Central memory CD4-positive, alpha-beta T cell (primary cell): ENCODE measurements around the gene KCNAB1.

Experiments
- DNase-seq: peaks from one replicate; pipeline ENCODE4 v3.0.0; 2022

KCNAB1 gene

DNA sequence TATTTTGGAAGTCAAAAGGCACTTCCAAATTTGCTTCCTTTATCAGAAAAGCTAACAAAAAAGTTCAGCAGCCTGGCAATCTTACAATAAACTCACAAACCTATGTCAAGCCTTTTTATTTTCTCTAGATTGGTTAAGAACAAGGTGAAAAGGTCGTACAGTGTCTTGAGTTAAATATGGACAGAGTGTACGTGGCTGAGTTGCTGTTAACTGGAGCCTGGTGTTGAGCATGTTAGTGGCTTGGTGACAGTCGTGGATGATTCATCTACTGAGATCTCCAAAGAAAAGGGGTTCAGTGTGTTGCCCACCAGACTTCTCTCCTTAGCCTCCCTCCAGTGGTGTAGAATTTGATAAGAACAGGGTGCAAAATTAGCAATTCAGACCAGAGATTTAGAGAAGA lies 344.8 kb downstream of the KCNAB1 start:
- no peak for DNase-seq

- DNase-seq: no peak
Measured at GRCh38 chr3:156469456-156469855, 349.1 kb downstream of the KCNAB1 start.

- no peak for DNase-seq
Measured at GRCh38 chr3:156471431-156471830, 351.1 kb downstream of the KCNAB1 start.

DNA sequence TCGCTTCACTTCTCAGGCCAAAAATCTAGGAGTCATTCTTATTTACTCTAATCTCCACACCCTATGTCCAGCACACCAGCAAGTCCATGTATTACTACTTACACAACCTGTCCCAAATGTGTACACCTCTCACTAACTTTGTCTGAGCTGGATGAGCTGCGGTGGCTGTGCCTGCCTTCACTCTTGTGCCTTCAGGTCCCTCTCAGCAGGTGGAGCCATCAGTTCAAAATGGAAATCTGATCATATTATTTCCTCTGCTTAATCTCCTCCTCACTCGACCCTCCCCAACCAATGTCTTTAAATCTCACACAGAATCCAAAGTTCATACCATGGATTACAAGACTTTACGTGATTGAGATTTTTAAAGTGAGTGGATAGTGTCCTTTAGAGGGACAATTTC lies 351.8 kb downstream of the KCNAB1 start:
- no peak for DNase-seq

DNA sequence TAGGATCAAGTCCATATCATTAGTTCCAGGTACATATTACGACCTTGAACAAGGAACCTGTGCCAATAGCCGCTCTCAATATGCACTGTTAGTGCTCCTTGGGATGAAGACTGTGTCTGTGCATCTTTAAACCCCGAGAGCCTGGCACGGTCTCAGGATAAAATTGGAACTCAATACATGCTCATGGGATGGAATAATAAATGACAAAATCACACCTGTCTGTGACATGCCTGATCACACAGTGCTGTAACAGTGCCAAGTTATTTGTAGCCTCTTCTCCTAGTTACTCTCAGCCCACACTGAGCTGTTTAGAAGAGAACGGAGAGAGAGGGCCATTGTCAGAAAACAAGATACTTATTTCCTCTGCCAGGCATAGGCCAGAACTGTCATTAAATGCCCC lies 352.3 kb downstream of the KCNAB1 start:
- DNase-seq: no peak

DNA sequence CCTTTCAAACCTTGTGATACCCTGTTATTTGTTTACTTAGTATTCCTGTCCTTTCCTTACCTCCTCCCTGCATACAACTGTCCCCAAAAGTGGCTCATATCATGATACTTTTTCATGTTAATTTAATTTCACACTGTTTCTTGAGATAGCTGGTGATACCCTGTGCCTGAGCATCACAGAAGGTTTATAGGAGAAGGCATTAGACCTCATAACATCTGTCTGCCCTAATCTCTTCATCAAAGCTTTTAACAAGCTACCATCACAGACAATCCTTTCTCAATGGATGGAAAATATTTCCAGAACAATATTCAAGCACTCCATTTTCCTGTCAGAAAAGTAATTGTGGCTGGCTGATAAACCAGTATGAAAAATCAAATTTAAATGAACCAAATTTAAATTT lies 353.0 kb downstream of the KCNAB1 start:
- DNase-seq: no peak

DNA sequence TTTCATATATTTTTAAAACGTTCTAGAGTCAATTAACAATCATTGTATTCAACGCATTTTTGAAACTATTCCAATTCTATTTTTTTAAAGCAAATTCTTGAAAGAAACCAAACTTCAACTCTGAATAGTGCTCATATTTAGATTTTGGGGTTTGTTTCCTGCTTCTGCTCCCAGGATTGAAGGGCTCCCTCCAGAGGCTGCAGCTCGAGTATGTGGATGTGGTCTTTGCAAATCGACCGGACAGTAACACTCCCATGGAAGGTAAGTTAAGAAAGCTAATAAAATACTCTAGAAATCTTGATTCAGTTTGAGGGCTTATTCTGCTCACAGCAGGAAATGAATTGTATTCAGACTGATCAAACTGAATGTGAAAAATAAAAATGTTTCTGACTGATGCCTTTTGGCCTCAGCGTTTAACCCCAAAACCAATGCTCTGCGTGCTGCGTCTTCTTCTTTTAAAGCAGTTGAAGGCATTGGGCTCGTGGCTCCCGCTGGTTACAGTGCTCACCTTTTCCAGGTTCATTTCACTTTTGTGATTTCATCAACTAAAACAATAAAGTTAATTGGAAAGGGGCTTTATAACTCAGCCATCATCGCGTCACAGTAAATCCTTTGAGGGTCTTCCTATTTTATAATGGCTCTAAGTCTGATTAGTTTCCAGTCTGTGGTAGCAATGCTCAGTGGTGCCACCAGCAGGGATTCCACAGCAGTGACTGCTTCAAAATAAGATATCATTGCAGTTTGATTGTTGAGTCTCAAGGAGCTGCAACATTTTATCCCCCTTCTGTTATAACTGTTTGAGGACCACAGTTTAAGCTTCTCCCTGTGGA lies 354.4 kb downstream of the KCNAB1 start:
- DNase-seq: no peak

GRCh38 chr3:156477323-156477722 lies 356.9 kb downstream of the KCNAB1 start:
- DNase-seq: no peak

DNA sequence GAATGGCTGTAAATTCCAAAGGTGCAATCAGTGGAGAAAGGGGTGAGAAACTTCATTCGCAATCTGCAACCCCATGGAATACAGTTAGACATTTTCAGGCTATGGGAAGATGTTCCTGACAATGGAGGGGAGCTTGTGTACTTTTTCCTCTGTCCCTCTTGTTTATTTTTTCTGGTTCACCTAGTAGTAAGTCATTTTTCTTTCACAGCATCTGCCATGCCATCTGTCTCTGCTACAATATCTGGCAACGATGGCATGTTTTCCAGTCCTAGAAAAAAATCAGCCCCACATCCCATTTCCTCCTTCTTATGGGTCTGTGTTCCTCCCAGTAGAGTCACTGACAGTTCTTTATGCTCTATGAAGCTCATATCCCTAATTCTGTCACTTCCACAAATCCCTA lies 358.5 kb downstream of the KCNAB1 start:
- no peak for DNase-seq

GRCh38 chr3:156479604-156480003 lies 359.2 kb downstream of the KCNAB1 start:
- no peak for DNase-seq

- no peak for DNase-seq
Measured at GRCh38 chr3:156480949-156481348, 360.6 kb downstream of the KCNAB1 start.

DNA sequence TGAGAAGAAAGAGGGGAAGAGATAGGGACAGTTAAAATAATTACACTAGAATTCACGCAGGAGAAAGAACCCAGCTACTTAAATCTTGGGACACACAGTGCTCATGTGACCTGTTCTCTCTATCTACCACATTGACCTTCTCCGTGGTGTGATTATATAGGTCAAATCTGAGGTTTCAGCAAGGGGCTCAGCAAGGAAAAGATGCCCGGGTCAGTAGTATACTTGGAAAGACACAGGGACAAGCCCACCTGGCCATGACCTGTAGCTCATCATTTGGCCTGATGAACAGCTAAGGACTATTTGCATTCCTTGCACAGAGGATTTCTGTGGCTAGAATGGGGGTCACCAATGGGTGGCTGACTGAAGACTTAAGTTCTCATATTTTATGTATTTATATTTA lies 362.6 kb downstream of the KCNAB1 start:
- no peak for DNase-seq

DNA sequence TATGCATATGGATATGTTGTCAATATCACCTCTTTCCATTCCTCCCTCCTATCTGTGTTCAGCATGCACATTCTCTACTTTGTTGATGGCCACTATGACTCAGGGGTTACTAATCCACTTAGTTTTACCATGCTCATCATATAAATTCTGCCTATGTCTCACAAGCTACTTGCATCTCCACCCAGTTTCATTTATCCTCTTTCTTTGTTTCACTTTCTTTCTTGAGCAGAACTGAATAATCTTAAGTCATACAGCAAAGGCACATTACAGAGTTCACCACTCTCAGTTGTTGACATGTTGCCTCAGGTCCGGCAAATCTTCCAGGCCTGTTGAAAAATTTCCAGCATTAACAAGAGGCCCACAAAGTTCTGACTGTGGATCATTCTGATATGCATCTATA lies 363.0 kb downstream of the KCNAB1 start:
- DNase-seq: peak; percentile 41

- DNase-seq: peak; percentile 62
Measured at GRCh38 chr3:156483961-156484787, 363.8 kb downstream of the KCNAB1 start.

DNA sequence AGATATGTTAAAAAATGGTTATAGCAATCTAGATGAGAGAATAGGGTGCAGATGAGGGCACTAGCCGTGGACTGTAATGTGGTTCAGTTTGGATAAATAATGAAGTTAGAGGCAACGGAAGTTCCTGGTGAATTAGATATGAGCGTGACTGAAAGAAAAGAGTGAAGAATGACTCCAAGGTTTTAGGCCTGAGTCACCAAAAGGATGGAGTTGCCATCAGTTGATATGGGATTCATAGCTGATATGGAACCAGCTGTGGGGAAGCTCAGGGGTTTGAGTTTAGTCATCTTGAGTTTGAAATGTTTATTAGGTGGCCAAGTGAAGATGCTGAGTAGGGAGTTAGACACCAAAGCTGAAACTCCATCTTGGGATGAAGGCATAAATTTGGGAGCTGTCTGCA lies 368.4 kb downstream of the KCNAB1 start:
- no peak for DNase-seq

GRCh38 chr3:156489462-156489911 lies 369.1 kb downstream of the KCNAB1 start:
- DNase-seq: no peak

DNA sequence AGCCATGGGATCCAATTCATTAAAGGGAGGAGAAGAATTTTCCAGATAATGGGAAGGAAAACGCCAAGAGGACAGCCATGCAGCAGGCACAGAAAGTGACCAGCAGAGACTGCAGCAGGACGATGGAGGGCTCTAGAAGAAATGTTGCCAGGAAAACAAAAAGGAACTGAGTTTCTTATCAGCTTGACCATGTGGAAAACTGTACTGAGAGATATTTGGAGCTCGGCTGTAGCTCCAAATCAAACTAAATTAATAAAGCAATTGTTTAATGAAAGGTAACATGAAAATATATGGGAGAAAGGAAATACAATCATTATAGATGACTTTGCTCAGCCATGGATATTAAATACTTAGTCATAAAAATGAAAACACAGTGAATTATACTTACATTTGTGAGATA lies 370.8 kb downstream of the KCNAB1 start:
- no peak for DNase-seq

GRCh38 chr3:156492801-156493261 lies 372.5 kb downstream of the KCNAB1 start:
- no peak for DNase-seq

- DNase-seq: no peak
Measured at GRCh38 chr3:156493887-156494286, 373.5 kb downstream of the KCNAB1 start.

DNA sequence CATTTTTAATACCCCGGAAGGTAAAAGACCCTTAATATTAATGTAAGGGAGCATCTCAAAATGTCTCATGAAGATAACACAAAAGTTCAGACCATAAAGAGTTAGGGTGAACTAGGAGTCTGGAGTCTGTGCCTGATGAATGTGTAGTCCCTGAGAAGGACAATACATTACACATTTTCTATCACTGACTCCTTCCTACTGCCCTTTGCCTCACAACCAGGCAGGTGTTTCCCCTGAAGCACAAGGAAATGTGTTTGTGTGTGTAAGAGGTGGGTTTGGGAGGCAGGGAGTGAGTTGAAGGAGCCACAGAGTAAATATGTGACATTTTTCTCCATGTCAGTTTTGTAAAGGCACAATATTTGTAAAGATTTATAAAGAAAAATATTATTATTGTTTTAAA lies 375.4 kb downstream of the KCNAB1 start:
- no peak for DNase-seq

DNA sequence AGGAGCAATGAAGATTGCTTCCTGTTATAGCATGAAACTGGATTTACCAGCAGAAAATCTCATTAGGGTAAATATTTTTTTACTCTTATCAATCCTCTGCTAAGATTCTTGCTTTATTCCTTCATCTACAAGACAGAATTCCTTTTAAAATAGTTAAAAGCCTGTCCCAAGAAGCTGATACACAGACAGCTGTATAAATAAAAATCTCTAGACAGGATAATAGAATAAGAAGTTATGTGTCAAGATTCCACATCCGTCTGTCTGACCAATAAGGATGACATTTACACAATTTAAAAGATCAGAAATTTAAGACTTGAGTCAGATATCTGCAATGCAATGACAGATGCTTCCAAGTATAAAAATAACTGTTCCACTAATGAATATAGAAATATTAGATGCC lies 376.9 kb downstream of the KCNAB1 start:
- DNase-seq: no peak

DNA sequence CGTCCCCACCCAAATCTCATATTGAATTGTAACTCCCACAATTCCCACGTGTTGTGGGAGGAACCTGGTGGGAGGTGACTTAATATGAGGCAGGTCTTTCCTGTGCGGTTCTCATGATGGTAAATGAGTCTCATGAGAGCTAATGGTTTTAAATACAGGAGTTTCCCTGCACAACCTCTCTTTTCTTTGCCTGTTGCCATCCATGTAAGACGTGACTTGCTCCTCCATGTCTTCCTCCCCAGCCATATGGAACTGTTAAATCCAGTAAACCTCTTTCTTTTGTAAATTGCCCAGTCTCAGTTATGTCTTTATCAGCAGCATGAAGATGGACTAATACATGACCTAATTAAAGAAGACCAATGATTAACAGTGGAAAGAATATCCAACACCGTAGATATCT lies 377.9 kb downstream of the KCNAB1 start:
- no peak for DNase-seq

- no peak for DNase-seq
Measured at GRCh38 chr3:156507285-156507684, 386.9 kb downstream of the KCNAB1 start.
